HEK293 (cell line): ENCODE results near the gene WDR18.

Experiments
- CTCF ChIA-PET: fragments of 350-600 bp; formaldehyde crosslinking; extraction: SDS; loops from one replicate; lab custom pipeline; 2021; ENCODE audit warnings: antibody characterized with exemption; lab: Yijun Ruan, JAX
- POLR2A ChIA-PET: fragments of 300-600 bp; formaldehyde crosslinking; extraction: SDS; loops from one replicate; lab custom pipeline; 2020; ENCODE audit warnings: antibody characterized with exemption, inconsistent platforms; lab: Yijun Ruan, JAX
- H3K27ac ChIP-seq: fragments of 200-500 bp; sonication (Bioruptor generic); 2 replicates; pipeline ENCODE4 v1.5.1; 2014; ENCODE audit warnings: low read depth, low read length, control low read depth, inconsistent platforms; ENCODE audit errors: extremely low read depth
- H3K36me3 ChIP-seq, 2 experiments: fragments of 200-500 bp in 1 of 2; sonication (Bioruptor generic) in 1 of 2; 1 replicate in 1 of 2; 2 replicates in 1 of 2; pipeline ENCODE4 v1.5.1; 2014 to 2017; ENCODE audit warnings: inconsistent platforms in 2 of 2, low read length in 2 of 2; ENCODE audit not compliant: control insufficient read depth in 2 of 2, insufficient read depth in 1 of 2
- H3K4me1 ChIP-seq: fragments of 200-500 bp; sonication (Bioruptor generic); 2 replicates; pipeline ENCODE4 v1.5.1; 2014; ENCODE audit warnings: mild to moderate bottlenecking, low read length, inconsistent platforms; ENCODE audit not compliant: control insufficient read depth, insufficient read depth
- H3K4me3 ChIP-seq: 2 replicates; pipeline ENCODE4 v1.5.1; 2011; ENCODE audit warnings: low read depth, mild to moderate bottlenecking, control low read depth, low read length, moderate library complexity
- H3K9me3 ChIP-seq: fragments of 200-500 bp; sonication (Bioruptor generic); 2 replicates; pipeline ENCODE4 v1.5.1; 2014; ENCODE audit warnings: low read depth, low read length, inconsistent platforms; ENCODE audit not compliant: control insufficient read depth, insufficient read depth
- BCL11A ChIP-seq: fragments of 450-650 bp; formaldehyde crosslinking; IDR thresholded peaks from 2 replicates; pipeline ENCODE4 v1.5.1; 2016; ENCODE audit warnings: low read depth, missing biosample characterization, missing genetic modification characterization
- EGR2 ChIP-seq: fragments of 450-650 bp; formaldehyde crosslinking; IDR thresholded peaks from 2 replicates; pipeline ENCODE4 v1.5.1; 2016; ENCODE audit warnings: low read depth, missing biosample characterization, missing genetic modification characterization
- GFI1B ChIP-seq: fragments of 450-650 bp; formaldehyde crosslinking; IDR thresholded peaks from 2 replicates; pipeline ENCODE4 v1.5.1; 2016; ENCODE audit warnings: missing biosample characterization, missing genetic modification characterization
- KLF10 ChIP-seq: fragments of 450-650 bp; IDR thresholded peaks from 2 replicates; pipeline ENCODE4 v1.5.1; 2018; ENCODE audit warnings: missing biosample characterization, mild to moderate bottlenecking, missing genetic modification characterization
- KLF16 ChIP-seq: fragments of 450-650 bp; formaldehyde crosslinking; IDR thresholded peaks from 2 replicates; pipeline ENCODE4 v1.5.1; 2017; ENCODE audit warnings: missing biosample characterization, missing genetic modification characterization
- KLF8 ChIP-seq: fragments of 450-650 bp; formaldehyde crosslinking; IDR thresholded peaks from 2 replicates; pipeline ENCODE4 v1.5.1; 2016; ENCODE audit warnings: missing biosample characterization, missing genetic modification characterization
- SP7 ChIP-seq: fragments of 450-650 bp; formaldehyde crosslinking; IDR thresholded peaks from 2 replicates; pipeline ENCODE4 v1.5.1; 2016; ENCODE audit warnings: missing biosample characterization, missing genetic modification characterization
- WT1 ChIP-seq: fragments of 450-650 bp; formaldehyde crosslinking; IDR thresholded peaks from 2 replicates; pipeline ENCODE4 v1.5.1; 2016; ENCODE audit warnings: missing biosample characterization, missing genetic modification characterization
- ZBTB48 ChIP-seq: fragments of 450-650 bp; formaldehyde crosslinking; IDR thresholded peaks from 2 replicates; pipeline ENCODE4 v1.5.1; 2016; ENCODE audit warnings: missing biosample characterization, missing genetic modification characterization
- ZFP3 ChIP-seq: fragments of 450-650 bp; formaldehyde crosslinking; IDR thresholded peaks from 2 replicates; pipeline ENCODE4 v1.5.1; 2016; ENCODE audit warnings: low read depth, missing biosample characterization, missing genetic modification characterization
- ZNF10 ChIP-seq: fragments of 450-650 bp; formaldehyde crosslinking; IDR thresholded peaks from 2 replicates; pipeline ENCODE4 v1.5.1; 2017; ENCODE audit warnings: missing biosample characterization, missing genetic modification characterization
- ZNF146 ChIP-seq: fragments of 450-650 bp; formaldehyde crosslinking; IDR thresholded peaks from 2 replicates; pipeline ENCODE4 v1.5.1; 2016; ENCODE audit warnings: missing biosample characterization, missing genetic modification characterization
- ZNF157 ChIP-seq: fragments of 450-650 bp; formaldehyde crosslinking; IDR thresholded peaks from 2 replicates; pipeline ENCODE4 v1.5.1; 2016; ENCODE audit warnings: missing biosample characterization, missing genetic modification characterization
- ZNF169 ChIP-seq: fragments of 450-650 bp; formaldehyde crosslinking; IDR thresholded peaks from 2 replicates; pipeline ENCODE4 v1.5.1; 2016; ENCODE audit warnings: missing biosample characterization, missing genetic modification characterization
- ZNF23 ChIP-seq: fragments of 450-650 bp; formaldehyde crosslinking; IDR thresholded peaks from 2 replicates; pipeline ENCODE4 v1.5.1; 2016; ENCODE audit warnings: missing biosample characterization, missing genetic modification characterization, borderline replicate concordance
- ZNF311 ChIP-seq: fragments of 450-650 bp; formaldehyde crosslinking; IDR thresholded peaks from 2 replicates; pipeline ENCODE4 v1.5.1; 2017; ENCODE audit warnings: missing biosample characterization, missing genetic modification characterization, borderline replicate concordance
- ZNF354C ChIP-seq: fragments of 450-650 bp; formaldehyde crosslinking; IDR thresholded peaks from 2 replicates; pipeline ENCODE4 v1.5.1; 2016; ENCODE audit warnings: missing biosample characterization, missing genetic modification characterization, low read depth, borderline replicate concordance
- ZNF394 ChIP-seq: fragments of 450-650 bp; formaldehyde crosslinking; IDR thresholded peaks from 2 replicates; pipeline ENCODE4 v1.5.1; 2016; ENCODE audit warnings: missing biosample characterization, missing genetic modification characterization, mild to moderate bottlenecking, moderate library complexity, borderline replicate concordance
- ZNF473 ChIP-seq: fragments of 450-650 bp; formaldehyde crosslinking; IDR thresholded peaks from 2 replicates; pipeline ENCODE4 v1.5.1; 2017; ENCODE audit warnings: missing biosample characterization, missing genetic modification characterization
- ZNF600 ChIP-seq: fragments of 450-650 bp; formaldehyde crosslinking; IDR thresholded peaks from 2 replicates; pipeline ENCODE4 v1.5.1; 2016; ENCODE audit warnings: missing biosample characterization, missing genetic modification characterization
- ZNF785 ChIP-seq: fragments of 450-650 bp; formaldehyde crosslinking; IDR thresholded peaks from 2 replicates; pipeline ENCODE4 v1.5.1; 2016; ENCODE audit warnings: missing biosample characterization, missing genetic modification characterization
- TF ChIP-seq, protein P1 (sequence below): fragments of 450-650 bp; formaldehyde crosslinking; conservative IDR thresholded peaks from 2 replicates; pipeline ENCODE4 v1.5.1; 2016; ENCODE audit warnings: low read depth, missing biosample characterization, missing genetic modification characterization
- TF ChIP-seq, protein P2 (sequence below): fragments of 450-650 bp; formaldehyde crosslinking; IDR thresholded peaks from 2 replicates; pipeline ENCODE4 v1.5.1; 2016; ENCODE audit warnings: missing biosample characterization, missing genetic modification characterization
- TF ChIP-seq, protein P3 (sequence below): fragments of 450-650 bp; formaldehyde crosslinking; IDR thresholded peaks from 2 replicates; pipeline ENCODE4 v1.5.1; 2017; ENCODE audit warnings: missing biosample characterization, missing genetic modification characterization

The WDR18 gene

GRCh38 chr19:998064-998463, 13.9 kb downstream of the WDR18 start:
- POLR2A ChIA-PET, result no interaction called here
- Histone ChIP-seq H3K27ac (no peak overlapping the region), H3K9me3 (no peaks in the 10 kb centered on the region), H3K4me3 (no peak overlapping the region), H3K4me1 (peaks cover 7% of the 10 kb centered on the region), H3K36me3 (peaks cover 0 to 15% of the 10 kb centered on the region in 2 experiments; a peak in 1 of 3 replicates)
- CTCF ChIA-PET, result interaction anchor here (0.6 to 2.7 kb wide), 3 partner anchors 14 to 241 kb away, joined by 4 to 16 read pairs (median 13); partner anchors contain the start of gene WDR18
- TF ChIP-seq KLF10 (tag by site-specific recombination) (0 out of 2 replicates have a peak, but pooled peaks have one; percentile 4), KLF8 (0 out of 2 replicates have a peak, but pooled peaks have one; percentile 12), ZBTB48 (0 out of 2 replicates have a peak, but pooled peaks have one; percentile 47), ZNF311 (tag by site-specific recombination) (no peak), WT1 (tag by site-specific recombination) (peak; percentile 80), ZNF600 (tag by site-specific recombination) (peak; percentile 74), BCL11A (tag by site-specific recombination) (no peak)

DNA sequence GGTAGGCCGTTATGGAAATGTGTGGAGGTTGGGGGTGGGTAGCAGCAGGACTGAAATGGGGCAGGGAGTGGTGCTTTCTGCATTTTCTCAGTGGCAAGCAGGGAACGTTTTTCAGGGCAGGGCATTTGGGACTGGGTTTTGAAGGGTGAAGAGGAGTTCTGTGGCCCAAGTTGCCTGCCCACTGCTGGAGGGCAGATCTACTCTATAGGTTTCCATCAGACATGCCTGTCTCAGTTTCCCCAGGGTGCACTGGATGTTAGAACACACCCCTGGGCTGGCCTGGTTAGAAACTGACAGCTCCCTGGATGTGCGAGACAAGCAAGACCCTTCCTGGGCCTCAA, 15.2 kb downstream of the WDR18 start:
- peak; percentile 100 for TF ChIP-seq ZFP3 (tag by site-specific recombination)
- TF ChIP-seq ZNF473 (tag by site-specific recombination), result 0 out of 2 replicates have a peak, but pooled peaks have one; percentile 47
- no peak for TF ChIP-seq ZBTB48
- POLR2A ChIA-PET, result interaction anchor here (0.6 to 0.8 kb wide), 2 partner anchors 16 to 234 kb away, joined by 3 read pairs; no protein-coding TSS in a partner anchor
- Histone ChIP-seq H3K4me3 (no peak overlapping the region), H3K4me1 (peaks cover 7% of the 10 kb centered on the region), H3K9me3 (no peaks in the 10 kb centered on the region), H3K36me3 (peaks cover 0 to 3% of the 10 kb centered on the region in 2 experiments; a peak in 1 of 3 replicates), H3K27ac (no peak overlapping the region)
- CTCF ChIA-PET, result interaction anchor here (1.1 to 2.7 kb wide), 2 partner anchors 76 to 196 kb away, joined by 3 to 13 read pairs; no protein-coding TSS in a partner anchor

- H3K4me1 ChIP-seq, result peaks cover 7% of the 10 kb centered on the region
- H3K27ac ChIP-seq, result no peak within 1 kb of the TSS
- H3K36me3 ChIP-seq, result no peaks in the 10 kb centered on the region
- H3K4me3 ChIP-seq, result peak within 1 kb of the TSS; percentile 27
- ChIA-PET CTCF (interaction anchor here (0.8 to 1.3 kb wide), 2 partner anchors 14 to 26 kb away, joined by 3 read pairs; no protein-coding TSS in a partner anchor), POLR2A (no interaction called here)
- no peaks in the 10 kb centered on the region for H3K9me3 ChIP-seq
- TF ChIP-seq EGR2 (tag by site-specific recombination) (peak; percentile 59), ZNF10 (tag by site-specific recombination) (peak; percentile 36), ZNF146 (tag by site-specific recombination) (no peak), KLF16 (peak; percentile 47; the same call in 1 of the 2 replicates), ZNF473 (tag by site-specific recombination) (no peak), ZNF23 (no peak), ZNF785 (tag by site-specific recombination) (0 out of 2 replicates have a peak, but pooled peaks have one; percentile 92), ZNF157 (tag by site-specific recombination) (no peak), ZNF354C (tag by site-specific recombination) (no peak), ZNF169 (tag by site-specific recombination) (no peak), SP7 (tag by site-specific recombination) (peak; percentile 76), ZNF394 (tag by site-specific recombination) (no peak), GFI1B (tag by site-specific recombination) (no peak)
- TF ChIP-seq, protein P1, sequence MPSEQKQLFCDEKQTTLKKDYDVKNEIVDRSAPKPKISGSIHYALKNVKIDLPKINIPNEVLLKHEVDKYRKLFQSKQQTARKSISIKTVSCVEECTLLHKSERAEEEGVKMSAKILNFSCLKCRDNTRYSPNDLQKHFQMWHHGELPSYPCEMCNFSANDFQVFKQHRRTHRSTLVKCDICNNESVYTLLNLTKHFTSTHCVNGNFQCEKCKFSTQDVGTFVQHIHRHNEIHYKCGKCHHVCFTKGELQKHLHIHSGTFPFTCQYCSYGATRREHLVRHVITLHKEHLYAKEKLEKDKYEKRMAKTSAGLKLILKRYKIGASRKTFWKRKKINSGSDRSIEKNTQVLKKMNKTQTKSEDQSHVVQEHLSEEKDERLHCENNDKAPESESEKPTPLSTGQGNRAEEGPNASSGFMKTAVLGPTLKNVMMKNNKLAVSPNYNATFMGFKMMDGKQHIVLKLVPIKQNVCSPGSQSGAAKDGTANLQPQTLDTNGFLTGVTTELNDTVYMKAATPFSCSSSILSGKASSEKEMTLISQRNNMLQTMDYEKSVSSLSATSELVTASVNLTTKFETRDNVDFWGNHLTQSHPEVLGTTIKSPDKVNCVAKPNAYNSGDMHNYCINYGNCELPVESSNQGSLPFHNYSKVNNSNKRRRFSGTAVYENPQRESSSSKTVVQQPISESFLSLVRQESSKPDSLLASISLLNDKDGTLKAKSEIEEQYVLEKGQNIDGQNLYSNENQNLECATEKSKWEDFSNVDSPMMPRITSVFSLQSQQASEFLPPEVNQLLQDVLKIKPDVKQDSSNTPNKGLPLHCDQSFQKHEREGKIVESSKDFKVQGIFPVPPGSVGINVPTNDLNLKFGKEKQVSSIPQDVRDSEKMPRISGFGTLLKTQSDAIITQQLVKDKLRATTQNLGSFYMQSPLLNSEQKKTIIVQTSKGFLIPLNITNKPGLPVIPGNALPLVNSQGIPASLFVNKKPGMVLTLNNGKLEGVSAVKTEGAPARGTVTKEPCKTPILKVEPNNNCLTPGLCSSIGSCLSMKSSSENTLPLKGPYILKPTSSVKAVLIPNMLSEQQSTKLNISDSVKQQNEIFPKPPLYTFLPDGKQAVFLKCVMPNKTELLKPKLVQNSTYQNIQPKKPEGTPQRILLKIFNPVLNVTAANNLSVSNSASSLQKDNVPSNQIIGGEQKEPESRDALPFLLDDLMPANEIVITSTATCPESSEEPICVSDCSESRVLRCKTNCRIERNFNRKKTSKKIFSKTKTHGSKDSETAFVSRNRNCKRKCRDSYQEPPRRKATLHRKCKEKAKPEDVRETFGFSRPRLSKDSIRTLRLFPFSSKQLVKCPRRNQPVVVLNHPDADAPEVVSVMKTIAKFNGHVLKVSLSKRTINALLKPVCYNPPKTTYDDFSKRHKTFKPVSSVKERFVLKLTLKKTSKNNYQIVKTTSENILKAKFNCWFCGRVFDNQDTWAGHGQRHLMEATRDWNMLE (tag by site-specific recombination), result no peak
- TF ChIP-seq, protein P2, sequence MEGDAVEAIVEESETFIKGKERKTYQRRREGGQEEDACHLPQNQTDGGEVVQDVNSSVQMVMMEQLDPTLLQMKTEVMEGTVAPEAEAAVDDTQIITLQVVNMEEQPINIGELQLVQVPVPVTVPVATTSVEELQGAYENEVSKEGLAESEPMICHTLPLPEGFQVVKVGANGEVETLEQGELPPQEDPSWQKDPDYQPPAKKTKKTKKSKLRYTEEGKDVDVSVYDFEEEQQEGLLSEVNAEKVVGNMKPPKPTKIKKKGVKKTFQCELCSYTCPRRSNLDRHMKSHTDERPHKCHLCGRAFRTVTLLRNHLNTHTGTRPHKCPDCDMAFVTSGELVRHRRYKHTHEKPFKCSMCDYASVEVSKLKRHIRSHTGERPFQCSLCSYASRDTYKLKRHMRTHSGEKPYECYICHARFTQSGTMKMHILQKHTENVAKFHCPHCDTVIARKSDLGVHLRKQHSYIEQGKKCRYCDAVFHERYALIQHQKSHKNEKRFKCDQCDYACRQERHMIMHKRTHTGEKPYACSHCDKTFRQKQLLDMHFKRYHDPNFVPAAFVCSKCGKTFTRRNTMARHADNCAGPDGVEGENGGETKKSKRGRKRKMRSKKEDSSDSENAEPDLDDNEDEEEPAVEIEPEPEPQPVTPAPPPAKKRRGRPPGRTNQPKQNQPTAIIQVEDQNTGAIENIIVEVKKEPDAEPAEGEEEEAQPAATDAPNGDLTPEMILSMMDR (tag by site-specific recombination), result peak; percentile 86
- TF ChIP-seq, protein P3, sequence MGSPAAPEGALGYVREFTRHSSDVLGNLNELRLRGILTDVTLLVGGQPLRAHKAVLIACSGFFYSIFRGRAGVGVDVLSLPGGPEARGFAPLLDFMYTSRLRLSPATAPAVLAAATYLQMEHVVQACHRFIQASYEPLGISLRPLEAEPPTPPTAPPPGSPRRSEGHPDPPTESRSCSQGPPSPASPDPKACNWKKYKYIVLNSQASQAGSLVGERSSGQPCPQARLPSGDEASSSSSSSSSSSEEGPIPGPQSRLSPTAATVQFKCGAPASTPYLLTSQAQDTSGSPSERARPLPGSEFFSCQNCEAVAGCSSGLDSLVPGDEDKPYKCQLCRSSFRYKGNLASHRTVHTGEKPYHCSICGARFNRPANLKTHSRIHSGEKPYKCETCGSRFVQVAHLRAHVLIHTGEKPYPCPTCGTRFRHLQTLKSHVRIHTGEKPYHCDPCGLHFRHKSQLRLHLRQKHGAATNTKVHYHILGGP, result no peak
Measured at GRCh38 chr19:1000095-1000494, 15.9 kb downstream of the WDR18 start, which contains the start of gene GRIN3B. Gene GRIN3B, plus strand, starts transcription at chr19:1000419. Its CDS starts 19 bp downstream, at chr19:1000438.
